ENCODE data around the gene PICK1.
"Not testable (repeated sequence)": the region's sequence is repeated elsewhere in the genome, so short reads cannot be mapped to it uniquely, and the experiment has no call there.

The PICK1 gene

GRCh38 chr22:38075105-38075825 is 18.1 kb downstream of the PICK1 start:
- TF ChIP-seq CTCF (IDR thresholded peaks at IDR 0.05; ENCODE audit: insufficient read depth, missing control alignments), result no peak
- no peak for DNase-seq (ENCODE audit: insufficient read length, low spot score)
- FAIRE-seq, result no peak

- no peak for FAIRE-seq
Observed at GRCh38 chr22:38075961-38076360, 18.8 kb downstream of the PICK1 start.

DNA sequence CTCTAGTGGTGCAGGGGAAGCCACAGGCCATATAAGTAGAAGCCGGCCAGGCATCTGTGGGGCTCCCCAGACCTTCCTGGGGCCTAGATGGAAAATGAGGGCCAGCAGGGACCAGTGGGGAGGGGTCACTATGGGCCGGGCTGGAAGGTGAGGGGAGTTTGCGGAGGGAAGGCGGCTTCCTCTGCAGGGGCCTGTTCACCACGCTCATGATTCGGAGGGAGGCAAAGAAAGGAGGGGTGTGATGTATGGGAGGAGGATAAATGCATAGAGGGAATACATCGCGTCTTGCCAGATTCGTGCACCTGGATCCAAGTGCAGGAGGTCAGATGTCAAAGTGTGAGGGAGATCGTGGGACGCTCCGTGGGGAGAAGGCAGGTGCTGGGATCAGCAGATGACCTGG is 19.9 kb downstream of the PICK1 start:
- DNase-seq (ENCODE audit: insufficient read length, low spot score) (no peak), FAIRE-seq (no peak)
- TF ChIP-seq CTCF (IDR thresholded peaks at IDR 0.05; ENCODE audit: insufficient read depth, missing control alignments), result no peak

More at GRCh38 chr22:38075961-38076360, 18.8 kb downstream of the PICK1 start:
- no peak for TF ChIP-seq CTCF (IDR thresholded peaks at IDR 0.05; ENCODE audit: insufficient read depth, missing control alignments)
- DNase-seq (ENCODE audit: insufficient read length, low spot score), result no peak

GRCh38 chr22:38077595-38077994 is 20.4 kb downstream of the PICK1 start:
- FAIRE-seq, result no peak
- TF ChIP-seq CTCF (IDR thresholded peaks at IDR 0.05; ENCODE audit: insufficient read depth, missing control alignments), result no peak
- DNase-seq (ENCODE audit: insufficient read length, low spot score), result no peak

DNA sequence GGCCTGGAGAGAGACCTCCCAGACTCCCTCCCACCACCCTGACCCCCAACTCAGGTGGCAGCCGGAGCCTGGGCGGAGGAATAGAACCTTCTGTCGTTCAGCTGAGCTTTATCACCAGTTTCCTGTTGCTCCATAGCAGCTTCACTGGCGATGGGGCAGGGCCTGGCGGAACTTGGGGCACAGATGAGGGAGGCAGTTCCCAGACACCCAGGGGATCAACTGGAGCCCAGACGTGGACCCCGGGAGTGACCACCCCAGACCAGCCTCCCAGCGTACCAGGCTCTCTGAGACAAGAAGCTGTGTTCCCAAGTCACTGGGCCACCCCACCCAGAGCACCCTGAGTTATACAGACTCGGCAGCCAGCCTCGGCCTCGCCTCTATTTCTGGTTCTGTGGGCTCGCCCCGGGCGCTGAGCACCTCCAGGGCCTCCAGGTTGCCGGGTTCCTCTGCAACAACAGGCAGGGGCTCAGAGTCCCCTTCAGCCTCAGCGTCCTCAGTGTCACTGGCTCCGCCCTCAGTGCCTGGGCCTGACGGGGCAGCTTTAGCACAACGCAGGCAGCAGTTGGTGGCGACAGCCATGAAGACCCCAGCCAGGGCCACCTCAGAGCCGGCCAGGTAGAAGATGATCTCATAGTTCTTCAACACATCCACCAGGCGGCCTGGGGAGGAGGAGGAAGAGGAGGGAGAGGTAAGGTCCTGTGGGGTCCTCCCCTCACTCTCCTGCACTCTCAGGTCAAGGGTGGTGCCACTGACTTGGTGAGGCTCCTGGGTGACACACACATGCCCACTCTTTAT is 21.0 kb downstream of the PICK1 start:
- no peak for TF ChIP-seq CTCF (IDR thresholded peaks at IDR 0.05; ENCODE audit: insufficient read depth, missing control alignments)
- DNase-seq (ENCODE audit: insufficient read length, low spot score) (no peak), FAIRE-seq (no peak)

GRCh38 chr22:38079208-38079607 is 22.0 kb downstream of the PICK1 start:
- FAIRE-seq; DNase-seq (ENCODE audit: insufficient read length, low spot score): not testable (repeated sequence)

DNA sequence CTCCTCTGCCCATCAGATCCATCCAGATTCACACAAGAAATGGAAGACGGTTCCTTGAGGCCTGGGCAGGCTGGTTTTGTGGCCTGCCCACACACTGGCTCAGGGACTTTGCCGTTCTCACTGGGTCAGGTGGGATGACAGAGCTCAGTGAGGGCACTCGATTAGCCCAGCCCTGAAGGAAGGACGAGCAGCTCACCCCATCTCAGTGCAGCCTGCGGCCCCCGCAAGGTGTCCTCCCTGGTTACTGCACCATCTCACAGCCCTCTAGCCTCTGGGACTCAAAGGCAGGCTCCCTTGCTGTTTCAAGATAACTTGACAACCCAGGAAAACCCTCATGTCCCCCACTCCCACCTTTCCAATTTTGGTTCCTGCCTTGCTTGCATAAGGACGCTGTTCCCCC is 22.6 kb downstream of the PICK1 start:
- no peak for FAIRE-seq
- DNase-seq (ENCODE audit: insufficient read length, low spot score), result no peak
- no peak for TF ChIP-seq CTCF (IDR thresholded peaks at IDR 0.05; ENCODE audit: insufficient read depth, missing control alignments)
